Vagina (tissue), 2 donors: Measurements from ENCODE around the gene NLRP12.

Source experiments
- CTCF ChIP-seq, 3 experiments: fragments of 450-650 bp in 2 of 3; fragments of 200-600 bp in 1 of 3; sonication (generic) in 1 of 3; IDR thresholded peaks; one replicate each; pipeline ENCODE4 v1.5.1; 2017 to 2019; ENCODE audit warnings: antibody characterized with exemption in 3 of 3, mild to moderate bottlenecking in 2 of 3, moderate library complexity in 2 of 3
- POLR2A ChIP-seq, 2 donors: fragments of 450-650 bp; IDR thresholded peaks; one replicate each; pipeline ENCODE4 v1.6.1; 2017; ENCODE audit warnings: antibody characterized with exemption in 2 of 2, mild to moderate bottlenecking in 2 of 2, moderate library complexity in 2 of 2

GRCh38 chr19:53849237-53849676, 25.1 kb upstream of the NLRP12 start:
- TF ChIP-seq CTCF (IDR thresholded peaks at IDR 0.05), result no peak
- TF ChIP-seq POLR2A (IDR thresholded peaks at IDR 0.05), result no peak
